Vagina (tissue), 2 donors: ENCODE measurements around the gene ITGB3. TPM values are rescaled to one million over a fixed set of nuclear protein-coding genes. Genes with fewer than 3 reads are reported as not detected.

Source experiments
- DNase-seq, 2 donors: peaks; one replicate each; pipeline ENCODE4 v3.0.0-alpha.2; 2017; ENCODE audit errors: extremely low spot score in 2 of 2
- H3K27ac ChIP-seq: fragments of 200-600 bp; sonication (generic); one replicate; pipeline ENCODE4 v1.5.1; 2019
- H3K27me3 ChIP-seq: fragments of 200-600 bp; sonication (generic); one replicate; pipeline ENCODE4 v1.5.1; 2019
- H3K36me3 ChIP-seq, 2 donors: fragments of 200-600 bp; sonication (generic); one replicate each; pipeline ENCODE4 v1.5.1; 2017 to 2019
- H3K4me1 ChIP-seq: fragments of 200-600 bp; sonication (generic); one replicate; pipeline ENCODE4 v1.5.1; 2019
- H3K4me3 ChIP-seq, 2 donors: fragments of 200-600 bp; sonication (generic); 1 replicate in 1 of 2; 2 replicates in 1 of 2; pipeline ENCODE4 v1.5.1; 2016 to 2019
- H3K9me3 ChIP-seq: fragments of 200-600 bp; sonication (generic); one replicate; pipeline ENCODE4 v1.5.1; 2019
- CTCF ChIP-seq, 3 experiments: fragments of 450-650 bp in 2 of 3; fragments of 200-600 bp in 1 of 3; sonication (generic) in 1 of 3; IDR thresholded peaks; one replicate each; pipeline ENCODE4 v1.5.1; 2017 to 2019; ENCODE audit warnings: antibody characterized with exemption in 3 of 3, mild to moderate bottlenecking in 2 of 3, moderate library complexity in 2 of 3
- POLR2A ChIP-seq, 2 donors: fragments of 450-650 bp; IDR thresholded peaks; one replicate each; pipeline ENCODE4 v1.6.1; 2017; ENCODE audit warnings: antibody characterized with exemption in 2 of 2, mild to moderate bottlenecking in 2 of 2, moderate library complexity in 2 of 2
- POLR2AphosphoS5 ChIP-seq, 2 donors: sonication (generic); formaldehyde crosslinking; IDR thresholded peaks; one replicate each; pipeline ENCODE4 v1.9.0; 2017; ENCODE audit warnings: antibody characterized with exemption in 2 of 2, mild to moderate bottlenecking in 2 of 2, low read depth in 1 of 2; ENCODE audit not compliant: insufficient read depth in 1 of 2
- intact Hi-C: fragments of 100-400 bp; cut with DNase I; formaldehyde crosslinking; loops from one replicate; pipeline ENCODE4 v1.15.1; 2023
- total RNA-seq: library from RNA; depleted of rRNA; stranded (reverse); fragments of >200 nt; gene quantifications from one replicate; pipeline ENCODE4 v1.2.3, GENCODE V29; 2016

Gene ITGB3
- total RNA-seq, 1 donor from 2014 or later: 6.1 TPM

- Histone ChIP-seq H3K4me3 (no peak overlapping the region), H3K27me3 (no peaks in the 10 kb centered on the region), H3K9me3 (no peaks in the 10 kb centered on the region), H3K36me3 (no peaks in the 10 kb centered on the region), H3K4me1 (no peaks in the 10 kb centered on the region), H3K27ac (no peak overlapping the region)
- peak; percentile 61 to 81 (median 76) for TF ChIP-seq CTCF (IDR thresholded peaks at IDR 0.05)
- TF ChIP-seq POLR2A (IDR thresholded peaks at IDR 0.05): no peak
- peak in 1 of 2 donors; percentile 58 for TF ChIP-seq POLR2AphosphoS5 (IDR thresholded peaks at IDR 0.05; ENCODE audit: insufficient read depth in 1 of 2, low read depth in 1 of 2)
- no peak for DNase-seq
- intact Hi-C loops: loop anchor here (2.0 to 5.0 kb wide), 2 partner anchors 38 to 87 kb away; no protein-coding TSS in a partner anchor
These were observed 62.0 kb downstream of the ITGB3 start for GRCh38 chr17:47315451-47316266.

GRCh38 chr17:47316311-47316710, 62.7 kb downstream of the ITGB3 start:
- Histone ChIP-seq H3K4me3 (no peak overlapping the region), H3K4me1 (no peaks in the 10 kb centered on the region), H3K27me3 (no peaks in the 10 kb centered on the region), H3K36me3 (no peaks in the 10 kb centered on the region), H3K27ac (no peak overlapping the region), H3K9me3 (no peaks in the 10 kb centered on the region)
- intact Hi-C loops: loop anchor here (2.0 to 5.0 kb wide), 2 partner anchors 39 to 88 kb away; no protein-coding TSS in a partner anchor
- TF ChIP-seq POLR2A (IDR thresholded peaks at IDR 0.05) (no peak), POLR2AphosphoS5 (IDR thresholded peaks at IDR 0.05; ENCODE audit: insufficient read depth in 1 of 2, low read depth in 1 of 2) (no peak), CTCF (IDR thresholded peaks at IDR 0.05) (no peak)
- no peak for DNase-seq

GRCh38 chr17:47317119-47317518, 63.5 kb downstream of the ITGB3 start:
- no peak overlapping the region for H3K4me3 ChIP-seq
- H3K4me1 ChIP-seq: no peaks in the 10 kb centered on the region
- H3K27ac ChIP-seq: no peak overlapping the region
- no peaks in the 10 kb centered on the region for H3K27me3 ChIP-seq
- intact Hi-C loops: loop anchor here (2.0 to 5.0 kb wide), 2 partner anchors 40 to 88 kb away; no protein-coding TSS in a partner anchor
- no peaks in the 10 kb centered on the region for H3K36me3 ChIP-seq
- TF ChIP-seq POLR2A (IDR thresholded peaks at IDR 0.05) (no peak), CTCF (IDR thresholded peaks at IDR 0.05) (no peak), POLR2AphosphoS5 (IDR thresholded peaks at IDR 0.05; ENCODE audit: insufficient read depth in 1 of 2, low read depth in 1 of 2) (no peak)
- no peaks in the 10 kb centered on the region for H3K9me3 ChIP-seq
- no peak for DNase-seq

- no peak for DNase-seq
- Histone ChIP-seq H3K4me3 (no peak overlapping the region), H3K27ac (no peak overlapping the region), H3K27me3 (no peaks in the 10 kb centered on the region), H3K9me3 (no peaks in the 10 kb centered on the region), H3K36me3 (no peaks in the 10 kb centered on the region), H3K4me1 (no peaks in the 10 kb centered on the region)
- TF ChIP-seq POLR2A (IDR thresholded peaks at IDR 0.05): no peak
- no peak for TF ChIP-seq CTCF (IDR thresholded peaks at IDR 0.05)
- TF ChIP-seq POLR2AphosphoS5 (IDR thresholded peaks at IDR 0.05; ENCODE audit: insufficient read depth in 1 of 2, low read depth in 1 of 2): no peak
- intact Hi-C loops: loop anchor here (5.0 kb wide), 1 partner anchor 41 kb away; no protein-coding TSS in a partner anchor
These were observed 64.7 kb downstream of the ITGB3 start for GRCh38 chr17:47318197-47318918.
